PC-3 (cell line): ENCODE results near the gene RUFY4.

Experiments used
- CTCF ChIP-seq: fragments of 300-600 bp; sonication (generic); conservative IDR thresholded peaks from 2 replicates; pipeline ENCODE4 v1.5.1; 2017; ENCODE audit warnings: antibody characterized with exemption, low read depth, mild to moderate bottlenecking, low read length
- EZH2 ChIP-seq: fragments of 300-600 bp; sonication (generic); IDR thresholded peaks from one replicate; pipeline ENCODE4 v1.6.1; 2017; ENCODE audit warnings: antibody characterized with exemption, mild to moderate bottlenecking, low read length; ENCODE audit not compliant: unreplicated experiment
- EZH2phosphoT487 ChIP-seq: fragments of 300-600 bp; sonication (generic); IDR thresholded peaks from 2 replicates; pipeline ENCODE4 v1.6.1; 2018; ENCODE audit warnings: mild to moderate bottlenecking, antibody characterized with exemption, low read length, borderline replicate concordance

GRCh38 chr2:218041302-218042168, 27.5 kb upstream of the RUFY4 start:
- TF ChIP-seq CTCF: no peak
- TF ChIP-seq EZH2phosphoT487: no peak
- TF ChIP-seq EZH2: no peak
